ENCODE results near the gene TNFRSF11A.
A peak's percentile ranks its signal among the peaks of the same experiment; 100 is the strongest.

TNFRSF11A gene

GRCh38 chr18:62282188-62282629, 42.9 kb upstream of the TNFRSF11A start:
- TF ChIP-seq CTCF (conservative IDR thresholded peaks at IDR 0.05; ENCODE audit: control insufficient read depth, insufficient read depth, low read depth, low read length): no peak
- no peak overlapping the region for H3K4me3 ChIP-seq (ENCODE audit: control insufficient read depth, low read depth, low read length)
- peak; percentile 79 for DNase-seq (ENCODE audit: low read depth)

- no peak for TF ChIP-seq CTCF (conservative IDR thresholded peaks at IDR 0.05; ENCODE audit: control insufficient read depth, insufficient read depth, low read depth, low read length)
- H3K4me3 ChIP-seq (ENCODE audit: control insufficient read depth, low read depth, low read length): no peak overlapping the region
- DNase-seq (ENCODE audit: low read depth): no peak
These were observed 40.5 kb upstream of the TNFRSF11A start for GRCh38 chr18:62284637-62285036.

- H3K4me3 ChIP-seq (ENCODE audit: control insufficient read depth, low read depth, low read length): no peak overlapping the region
- no peak for DNase-seq (ENCODE audit: low read depth)
- TF ChIP-seq CTCF (conservative IDR thresholded peaks at IDR 0.05; ENCODE audit: control insufficient read depth, insufficient read depth, low read depth, low read length): no peak
These were observed 39.8 kb upstream of the TNFRSF11A start for GRCh38 chr18:62285281-62285680.

- DNase-seq (ENCODE audit: low read depth): no peak
- no peak overlapping the region for H3K4me3 ChIP-seq (ENCODE audit: control insufficient read depth, low read depth, low read length)
- TF ChIP-seq CTCF (conservative IDR thresholded peaks at IDR 0.05; ENCODE audit: control insufficient read depth, insufficient read depth, low read depth, low read length): no peak
These were observed 37.1 kb upstream of the TNFRSF11A start for GRCh38 chr18:62287781-62288664.

- no peak overlapping the region for H3K4me3 ChIP-seq (ENCODE audit: control insufficient read depth, low read depth, low read length)
- no peak for TF ChIP-seq CTCF (conservative IDR thresholded peaks at IDR 0.05; ENCODE audit: control insufficient read depth, insufficient read depth, low read depth, low read length)
- no peak for DNase-seq (ENCODE audit: low read depth)
These were observed 36.5 kb upstream of the TNFRSF11A start for GRCh38 chr18:62288665-62289008.

- H3K4me3 ChIP-seq (ENCODE audit: control insufficient read depth, low read depth, low read length): no peak overlapping the region
- no peak for TF ChIP-seq CTCF (conservative IDR thresholded peaks at IDR 0.05; ENCODE audit: control insufficient read depth, insufficient read depth, low read depth, low read length)
- DNase-seq (ENCODE audit: low read depth): peak; percentile 15
These were observed 36.1 kb upstream of the TNFRSF11A start for GRCh38 chr18:62289047-62289446.

All from fibroblast of mammary gland (primary cell).